ENCODE measurements around the gene TPSD1. TPM values are rescaled to one million over a fixed set of nuclear protein-coding genes. Genes with fewer than 3 reads are reported as not detected.
"Not testable (repeated sequence)": the region's sequence is repeated elsewhere in the genome, so short reads cannot be mapped to it uniquely, and the experiment has no call there.

TPSD1 gene
- total RNA-seq, 1 donor from 2014 or later, result 0.54 TPM

- DNase-seq (ENCODE audit: missing footprints), result no peak
- intact Hi-C loops (cut with DNase I), result no loop called here
- ATAC-seq, result no peak
Measured at GRCh38 chr16:1288813-1289476, 33.1 kb downstream of the TPSD1 start.

GRCh38 chr16:1289477-1289866 lies 33.6 kb downstream of the TPSD1 start:
- DNase-seq (ENCODE audit: missing footprints) (no peak), ATAC-seq (no peak)
- intact Hi-C loops (cut with DNase I), result no loop called here

- intact Hi-C loops (cut with DNase I), result no loop called here
- ATAC-seq (no peak), DNase-seq (ENCODE audit: missing footprints) (no peak)
Measured at GRCh38 chr16:1290063-1290501, 34.2 kb downstream of the TPSD1 start.

GRCh38 chr16:1290860-1291575 lies 35.1 kb downstream of the TPSD1 start:
- DNase-seq (ENCODE audit: missing footprints), result peak; percentile 28
- no peak for ATAC-seq
- intact Hi-C loops (cut with DNase I), result no loop called here

GRCh38 chr16:1291576-1291974 lies 35.7 kb downstream of the TPSD1 start:
- ATAC-seq (no peak), DNase-seq (ENCODE audit: missing footprints) (no peak)
- intact Hi-C loops (cut with DNase I), result no loop called here

GRCh38 chr16:1292208-1292607 lies 36.3 kb downstream of the TPSD1 start:
- DNase-seq (ENCODE audit: missing footprints); intact Hi-C loops (cut with DNase I); ATAC-seq: not testable (repeated sequence)

- ATAC-seq; intact Hi-C loops (cut with DNase I): not testable (repeated sequence)
- peak; percentile 9 for DNase-seq (ENCODE audit: missing footprints)
Measured at GRCh38 chr16:1292808-1293207, 36.9 kb downstream of the TPSD1 start.

- DNase-seq (ENCODE audit: missing footprints), result peak; percentile 33
- ATAC-seq, result no peak
- intact Hi-C loops (cut with DNase I), result no loop called here
Measured at GRCh38 chr16:1293921-1294656, 38.2 kb downstream of the TPSD1 start.

- ATAC-seq (no peak), DNase-seq (ENCODE audit: missing footprints) (no peak)
- intact Hi-C loops (cut with DNase I), result no loop called here
Measured at GRCh38 chr16:1295465-1295864, 39.6 kb downstream of the TPSD1 start.

GRCh38 chr16:1296688-1297017 lies 40.8 kb downstream of the TPSD1 start:
- intact Hi-C loops (cut with DNase I); DNase-seq (ENCODE audit: missing footprints); ATAC-seq: not testable (repeated sequence)

- peak; percentile 44 for ATAC-seq
- DNase-seq (ENCODE audit: missing footprints), result no peak
- intact Hi-C loops (cut with DNase I), result no loop called here
Measured at GRCh38 chr16:1297018-1297696, 41.3 kb downstream of the TPSD1 start.

GRCh38 chr16:1298406-1298805 lies 42.5 kb downstream of the TPSD1 start:
- DNase-seq (ENCODE audit: missing footprints) (no peak), ATAC-seq (no peak)
- intact Hi-C loops (cut with DNase I), result no loop called here

- intact Hi-C loops (cut with DNase I), result no loop called here
- ATAC-seq (no peak), DNase-seq (ENCODE audit: missing footprints) (no peak)
Measured at GRCh38 chr16:1299012-1299867, 43.4 kb downstream of the TPSD1 start.

- intact Hi-C loops (cut with DNase I), result no loop called here
- DNase-seq (ENCODE audit: missing footprints) (no peak), ATAC-seq (no peak)
Measured at GRCh38 chr16:1299868-1300203, 44.0 kb downstream of the TPSD1 start.

- intact Hi-C loops (cut with DNase I), result no loop called here
- ATAC-seq (peak; percentile 75), DNase-seq (ENCODE audit: missing footprints) (peak; percentile 91)
Measured at GRCh38 chr16:1300664-1301476, 45.0 kb downstream of the TPSD1 start.

GRCh38 chr16:1301562-1301961 lies 45.7 kb downstream of the TPSD1 start:
- DNase-seq (ENCODE audit: missing footprints), result no peak
- ATAC-seq, result no peak
- intact Hi-C loops (cut with DNase I), result no loop called here

- no peak for ATAC-seq
- intact Hi-C loops (cut with DNase I), result loop anchor here (5.0 kb wide), 2 partner anchors 46 to 101 kb away; partner anchors contain the start of genes GNPTG and TSR3
- DNase-seq (ENCODE audit: missing footprints), result no peak
Measured at GRCh38 chr16:1305823-1306222, 50.0 kb downstream of the TPSD1 start.

- intact Hi-C loops (cut with DNase I), result loop anchor here (5.0 kb wide), 2 partner anchors 46 to 101 kb away; partner anchors contain the start of genes GNPTG and TSR3
- ATAC-seq (no peak), DNase-seq (ENCODE audit: missing footprints) (no peak)
Measured at GRCh38 chr16:1306334-1306733, 50.5 kb downstream of the TPSD1 start.
